ENCODE results near the gene HS3ST5. TPM values are rescaled to one million over a fixed set of nuclear protein-coding genes. Genes with fewer than 3 reads are reported as not detected.

HS3ST5 gene
- total RNA-seq: not detected

GRCh38 chr6:114342826-114343781, at the start of gene HS3ST5:
HS3ST5 (minus strand) TSS chr6:114343023; CDS start chr6:114062845, 280,178 bp downstream.
- POLR2A ChIA-PET: no interaction called here
- CTCF ChIA-PET: no interaction called here

GRCh38 chr6:114390176-114390575, 47.4 kb upstream of the HS3ST5 start:
- ChIA-PET CTCF (no interaction called here), POLR2A (no interaction called here)

- ChIA-PET CTCF (no interaction called here), POLR2A (no interaction called here)
Observed at GRCh38 chr6:114389111-114389510, 46.3 kb upstream of the HS3ST5 start.

GRCh38 chr6:114382406-114382805, 39.6 kb upstream of the HS3ST5 start:
- CTCF ChIA-PET: no interaction called here
- POLR2A ChIA-PET: no interaction called here

GRCh38 chr6:114377881-114378280, 35.1 kb upstream of the HS3ST5 start:
- CTCF ChIA-PET: no interaction called here
- POLR2A ChIA-PET: no interaction called here

- POLR2A ChIA-PET: no interaction called here
- CTCF ChIA-PET: no interaction called here
Observed at GRCh38 chr6:114376611-114377175, 33.9 kb upstream of the HS3ST5 start.

GRCh38 chr6:114375541-114376192, 32.8 kb upstream of the HS3ST5 start:
- ChIA-PET CTCF (no interaction called here), POLR2A (no interaction called here)

GRCh38 chr6:114367315-114367961, 24.6 kb upstream of the HS3ST5 start:
- POLR2A ChIA-PET: no interaction called here
- CTCF ChIA-PET: no interaction called here

- POLR2A ChIA-PET: no interaction called here
- CTCF ChIA-PET: no interaction called here
Observed at GRCh38 chr6:114366899-114367298, 24.1 kb upstream of the HS3ST5 start.

GRCh38 chr6:114364301-114364700, 21.5 kb upstream of the HS3ST5 start:
- POLR2A ChIA-PET: no interaction called here
- CTCF ChIA-PET: no interaction called here

- CTCF ChIA-PET: no interaction called here
- POLR2A ChIA-PET: no interaction called here
Observed at GRCh38 chr6:114362957-114363356, 20.1 kb upstream of the HS3ST5 start.

- ChIA-PET POLR2A (no interaction called here), CTCF (no interaction called here)
Observed at GRCh38 chr6:114362396-114362795, 19.6 kb upstream of the HS3ST5 start.

GRCh38 chr6:114361036-114361435, 18.2 kb upstream of the HS3ST5 start:
- CTCF ChIA-PET: no interaction called here
- POLR2A ChIA-PET: no interaction called here

- ChIA-PET POLR2A (no interaction called here), CTCF (no interaction called here)
Observed at GRCh38 chr6:114355300-114355699, 12.5 kb upstream of the HS3ST5 start.

- ChIA-PET CTCF (no interaction called here), POLR2A (no interaction called here)
Observed at GRCh38 chr6:114354482-114354881, 11.7 kb upstream of the HS3ST5 start.

- CTCF ChIA-PET: no interaction called here
- POLR2A ChIA-PET: no interaction called here
Observed at GRCh38 chr6:114346451-114346850, 3.6 kb upstream of the HS3ST5 start.

GRCh38 chr6:114344971-114345275, 2.1 kb upstream of the HS3ST5 start:
- POLR2A ChIA-PET: no interaction called here

GRCh38 chr6:114344246-114344970, 1.6 kb upstream of the HS3ST5 start:
- CTCF ChIA-PET: no interaction called here
- POLR2A ChIA-PET: no interaction called here

More at GRCh38 chr6:114344971-114345275, 2.1 kb upstream of the HS3ST5 start:
- CTCF ChIA-PET: no interaction called here

- POLR2A ChIA-PET: no interaction called here
- CTCF ChIA-PET: no interaction called here
Observed at GRCh38 chr6:114343782-114344144, 940 bp upstream of the HS3ST5 start.

- ChIA-PET POLR2A (no interaction called here), CTCF (no interaction called here)
Observed at GRCh38 chr6:114342086-114342825, 567 bp downstream of the HS3ST5 start.
